Panc1 (cell line): ENCODE results near the gene UNC119B. TPM values are rescaled to one million over a fixed set of nuclear protein-coding genes. Genes with fewer than 3 reads are reported as not detected.

ENCODE experiments used
- ATAC-seq: fragments of 200-7000 bp; cut with Tn5 transposase; 2 replicates; pipeline ENCODE4 v1.9.1; 2020; ENCODE audit warnings: mild to moderate bottlenecking, moderate library complexity
- BruUV-seq: library from RNA; stranded (reverse); fragments of 400-500 nt; replicated peaks from 2 replicates; lab custom pipeline; 2021; lab: Mats Ljungman, UMichigan
- CTCF ChIA-PET: fragments of 300-600 bp; sonication (Branson Sonifier 250); formaldehyde crosslinking; loops from one replicate; lab custom pipeline; 2022; ENCODE audit warnings: antibody characterized with exemption; lab: Charles Lee
- POLR2A ChIA-PET: fragments of 300-600 bp; sonication (Branson Sonifier 250); formaldehyde crosslinking; loops from one replicate; lab custom pipeline; 2022; ENCODE audit warnings: antibody characterized with exemption; lab: Charles Lee
- DNase-seq: peaks from one replicate; pipeline ENCODE4 v3.0.0-alpha.2; 2010; ENCODE audit warnings: low read depth, low spot score
- H3K27ac ChIP-seq: 2 replicates; pipeline ENCODE4 v1.5.1; 2011; ENCODE audit warnings: mild to moderate bottlenecking, low read length, inconsistent platforms
- H3K27me3 ChIP-seq: fragments of 200-500 bp; sonication (Bioruptor generic); 2 replicates; pipeline ENCODE4 v1.6.0; 2014; ENCODE audit warnings: low read length, inconsistent platforms; ENCODE audit not compliant: control insufficient read depth, insufficient read depth
- H3K36me3 ChIP-seq: fragments of 200-500 bp; sonication (Bioruptor generic); 2 replicates; pipeline ENCODE4 v1.5.1; 2014; ENCODE audit warnings: inconsistent platforms, mild to moderate bottlenecking, low read length, moderate library complexity; ENCODE audit not compliant: control insufficient read depth, insufficient read depth
- H3K4me1 ChIP-seq: 2 replicates; pipeline ENCODE4 v1.5.1; 2011; ENCODE audit warnings: inconsistent platforms, mild to moderate bottlenecking, low read length, moderate library complexity; ENCODE audit not compliant: control insufficient read depth, insufficient read depth
- H3K4me3 ChIP-seq, 2 experiments: 2 replicates each; pipeline ENCODE4 v1.5.1; 2011 to 2012; ENCODE audit warnings: low read depth in 2 of 2, low read length in 2 of 2, mild to moderate bottlenecking in 2 of 2, inconsistent platforms in 1 of 2, moderate library complexity in 1 of 2
- H3K9me3 ChIP-seq: fragments of 200-500 bp; sonication (Bioruptor generic); 2 replicates; pipeline ENCODE4 v1.5.1; 2014; ENCODE audit warnings: low read depth, mild to moderate bottlenecking, inconsistent platforms, low read length, moderate library complexity; ENCODE audit not compliant: control insufficient read depth, insufficient read depth
- CTCF ChIP-seq: fragments of 450-650 bp; IDR thresholded peaks from 2 replicates; pipeline ENCODE4 v1.5.1; 2017; ENCODE audit warnings: mild to moderate bottlenecking
- POLR2AphosphoS5 ChIP-seq: IDR thresholded peaks from 2 replicates; pipeline ENCODE4 v1.6.1; 2012; ENCODE audit warnings: mild to moderate bottlenecking, low read depth, low read length, moderate library complexity
- SIN3A ChIP-seq: IDR thresholded peaks from 2 replicates; pipeline ENCODE4 v1.6.1; 2012; ENCODE audit warnings: low read depth, mild to moderate bottlenecking, low read length, moderate library complexity, borderline replicate concordance; ENCODE audit not compliant: insufficient read depth
- TCF7L2 ChIP-seq: IDR thresholded peaks from 2 replicates; pipeline ENCODE4 v1.6.1; 2011; ENCODE audit warnings: mild to moderate bottlenecking, low read depth, low read length, inconsistent platforms
- in situ Hi-C: cut with HindIII; loops from 2 replicates; pipeline ENCODE4 v1.10.0; 2016; ENCODE audit warnings: low sequenced_read_pairs, low pct_unique_long_range_greater_than_20kb
- intact Hi-C: fragments of 100-400 bp; cut with micrococcal nuclease; formaldehyde crosslinking; loops from one replicate; pipeline ENCODE4 v1.10.0; 2022; ENCODE audit not compliant: unreplicated experiment
- total RNA-seq: library from RNA; stranded (reverse); gene quantifications from one replicate; pipeline ENCODE4 v1.2.1, GENCODE V29; 2021; ENCODE audit not compliant: unreplicated experiment
- TF ChIP-seq, protein P1 (sequence below), 2 experiments: IDR thresholded peaks; 2 replicates each; pipeline ENCODE4 v1.6.1; 2011 to 2012; ENCODE audit warnings: low read depth in 2 of 2, control low read depth in 1 of 2, low read length in 1 of 2, mild to moderate bottlenecking in 1 of 2, moderate library complexity in 1 of 2; ENCODE audit not compliant: insufficient read depth in 1 of 2

The UNC119B gene
- total RNA-seq, 1 experiment from 2014 or later = 26.0 TPM

GRCh38 chr12:120692524-120693033 is 17.7 kb upstream of the UNC119B start:
- H3K36me3 ChIP-seq = peaks cover 15% of the 10 kb centered on the region
- no peaks in the 10 kb centered on the region for H3K9me3 ChIP-seq
- ChIA-PET POLR2A (no interaction called here), CTCF (no interaction called here)
- no peak overlapping the region for H3K27ac ChIP-seq
- no peak overlapping the region for H3K4me3 ChIP-seq
- ATAC-seq (no peak), DNase-seq (no peak)
- no TSS peak for BruUV-seq
- H3K27me3 ChIP-seq = no peaks in the 10 kb centered on the region
- intact Hi-C loops (no loop called here), in situ Hi-C loops (no loop called here)
- TF ChIP-seq CTCF (no peak), POLR2AphosphoS5 (no peak), SIN3A (no peak), TCF7L2 (no peak)
- TF ChIP-seq, protein P1, sequence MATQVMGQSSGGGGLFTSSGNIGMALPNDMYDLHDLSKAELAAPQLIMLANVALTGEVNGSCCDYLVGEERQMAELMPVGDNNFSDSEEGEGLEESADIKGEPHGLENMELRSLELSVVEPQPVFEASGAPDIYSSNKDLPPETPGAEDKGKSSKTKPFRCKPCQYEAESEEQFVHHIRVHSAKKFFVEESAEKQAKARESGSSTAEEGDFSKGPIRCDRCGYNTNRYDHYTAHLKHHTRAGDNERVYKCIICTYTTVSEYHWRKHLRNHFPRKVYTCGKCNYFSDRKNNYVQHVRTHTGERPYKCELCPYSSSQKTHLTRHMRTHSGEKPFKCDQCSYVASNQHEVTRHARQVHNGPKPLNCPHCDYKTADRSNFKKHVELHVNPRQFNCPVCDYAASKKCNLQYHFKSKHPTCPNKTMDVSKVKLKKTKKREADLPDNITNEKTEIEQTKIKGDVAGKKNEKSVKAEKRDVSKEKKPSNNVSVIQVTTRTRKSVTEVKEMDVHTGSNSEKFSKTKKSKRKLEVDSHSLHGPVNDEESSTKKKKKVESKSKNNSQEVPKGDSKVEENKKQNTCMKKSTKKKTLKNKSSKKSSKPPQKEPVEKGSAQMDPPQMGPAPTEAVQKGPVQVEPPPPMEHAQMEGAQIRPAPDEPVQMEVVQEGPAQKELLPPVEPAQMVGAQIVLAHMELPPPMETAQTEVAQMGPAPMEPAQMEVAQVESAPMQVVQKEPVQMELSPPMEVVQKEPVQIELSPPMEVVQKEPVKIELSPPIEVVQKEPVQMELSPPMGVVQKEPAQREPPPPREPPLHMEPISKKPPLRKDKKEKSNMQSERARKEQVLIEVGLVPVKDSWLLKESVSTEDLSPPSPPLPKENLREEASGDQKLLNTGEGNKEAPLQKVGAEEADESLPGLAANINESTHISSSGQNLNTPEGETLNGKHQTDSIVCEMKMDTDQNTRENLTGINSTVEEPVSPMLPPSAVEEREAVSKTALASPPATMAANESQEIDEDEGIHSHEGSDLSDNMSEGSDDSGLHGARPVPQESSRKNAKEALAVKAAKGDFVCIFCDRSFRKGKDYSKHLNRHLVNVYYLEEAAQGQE (IDR thresholded peaks at IDR 0.05; ENCODE audit: insufficient read depth in 1 of 2, low read depth in 2 of 2, low read length in 1 of 2) = no peak
- H3K4me1 ChIP-seq = peaks cover 25% of the 10 kb centered on the region

- Histone ChIP-seq H3K4me1 (peaks cover 25% of the 10 kb centered on the region), H3K27ac (no peak overlapping the region), H3K4me3 (no peak overlapping the region), H3K27me3 (no peaks in the 10 kb centered on the region), H3K36me3 (peaks cover 15% of the 10 kb centered on the region), H3K9me3 (no peaks in the 10 kb centered on the region)
- DNase-seq = no peak
- ATAC-seq = no peak
- intact Hi-C loops (no loop called here), in situ Hi-C loops (no loop called here)
- no TSS peak for BruUV-seq
- CTCF ChIA-PET = interaction anchor here (1.1 kb wide), 1 partner anchor 45 kb away, joined by 3 read pairs; no protein-coding TSS in a partner anchor
- TF ChIP-seq POLR2AphosphoS5 = no peak
- TF ChIP-seq SIN3A = no peak
- TF ChIP-seq, protein P1 (IDR thresholded peaks at IDR 0.05; ENCODE audit: insufficient read depth in 1 of 2, low read depth in 2 of 2, low read length in 1 of 2) = no peak
- TF ChIP-seq CTCF = no peak
- TF ChIP-seq TCF7L2 = no peak
- POLR2A ChIA-PET = no interaction called here
Measured at GRCh38 chr12:120693848-120694247, 16.4 kb upstream of the UNC119B start.
